Activated gamma-delta T cell treated with Interleukin-2 at 50 U/mL for 16 hours (primary cell): Measurements from ENCODE around the gene CYP4Z1.
"Not testable (repeated sequence)": the region's sequence is repeated elsewhere in the genome, so short reads cannot be mapped to it uniquely, and the experiment has no call there.

Experiments used
- DNase-seq: peaks from one replicate; pipeline ENCODE4 v3.0.0-alpha.2; 2020

The CYP4Z1 gene

GRCh38 chr1:47128854-47129253 lies 61.8 kb downstream of the CYP4Z1 start:
- DNase-seq: not testable (repeated sequence)

GRCh38 chr1:47129489-47130230 lies 62.6 kb downstream of the CYP4Z1 start:
- DNase-seq: not testable (repeated sequence)

- not testable (repeated sequence) for DNase-seq
Observed at GRCh38 chr1:47132665-47133064, 65.6 kb downstream of the CYP4Z1 start.

GRCh38 chr1:47137198-47137597 lies 70.2 kb downstream of the CYP4Z1 start, which contains the start of gene CYP4A22:
Gene CYP4A22 (plus strand): TSS chr1:47137441. CDS start chr1:47137486, 45 bp downstream.
- no peak for DNase-seq

GRCh38 chr1:47137925-47138615 lies 71.0 kb downstream of the CYP4Z1 start:
- DNase-seq: no peak

- DNase-seq: not testable (repeated sequence)
Observed at GRCh38 chr1:47140358-47140757, 73.3 kb downstream of the CYP4Z1 start.

- DNase-seq: not testable (repeated sequence)
Observed at GRCh38 chr1:47143654-47144053, 76.6 kb downstream of the CYP4Z1 start.

GRCh38 chr1:47146495-47146894 lies 79.5 kb downstream of the CYP4Z1 start:
- not testable (repeated sequence) for DNase-seq

- no peak for DNase-seq
Observed at GRCh38 chr1:47147047-47147785, 80.2 kb downstream of the CYP4Z1 start.

- not testable (repeated sequence) for DNase-seq
Observed at GRCh38 chr1:47149162-47149561, 82.1 kb downstream of the CYP4Z1 start.

GRCh38 chr1:47156457-47156856 lies 89.4 kb downstream of the CYP4Z1 start:
- not testable (repeated sequence) for DNase-seq

- not testable (repeated sequence) for DNase-seq
Observed at GRCh38 chr1:47157957-47158356, 90.9 kb downstream of the CYP4Z1 start.

- DNase-seq: no peak
Observed at GRCh38 chr1:47160716-47161115, 93.7 kb downstream of the CYP4Z1 start.

- DNase-seq: no peak
Observed at GRCh38 chr1:47161298-47162040, 94.4 kb downstream of the CYP4Z1 start.

- DNase-seq: no peak
Observed at GRCh38 chr1:47164552-47164951, 97.5 kb downstream of the CYP4Z1 start.
